Body of pancreas (tissue), 4 donors: ENCODE data around the gene C2.

ENCODE experiments used
- CTCF ChIP-seq, 7 experiments: fragments of 450-650 bp in 4 of 7; fragments of 200-600 bp in 3 of 7; sonication (generic) in 3 of 7; IDR thresholded peaks; one replicate each; pipeline ENCODE4 v1.5.1; 2016 to 2019; ENCODE audit warnings: antibody characterized with exemption in 7 of 7
- POLR2A ChIP-seq, 3 donors: fragments of 450-650 bp; IDR thresholded peaks; one replicate each; pipeline ENCODE4 v1.6.1; 2016; ENCODE audit warnings: antibody characterized with exemption in 3 of 3, mild to moderate bottlenecking in 2 of 3

- TF ChIP-seq CTCF (IDR thresholded peaks at IDR 0.05) (no peak), POLR2A (IDR thresholded peaks at IDR 0.05) (no peak)
These were observed 22.5 kb downstream of the C2 start for GRCh38 chr6:31949926-31950548.
